NCI-H2107 (cell line): ENCODE results near the gene TFAP2C.

Experiments
- DNase-seq: peaks from one replicate; lab custom pipeline; 2025; lab: John Stamatoyannopoulos, UW

Gene TFAP2C

DNA sequence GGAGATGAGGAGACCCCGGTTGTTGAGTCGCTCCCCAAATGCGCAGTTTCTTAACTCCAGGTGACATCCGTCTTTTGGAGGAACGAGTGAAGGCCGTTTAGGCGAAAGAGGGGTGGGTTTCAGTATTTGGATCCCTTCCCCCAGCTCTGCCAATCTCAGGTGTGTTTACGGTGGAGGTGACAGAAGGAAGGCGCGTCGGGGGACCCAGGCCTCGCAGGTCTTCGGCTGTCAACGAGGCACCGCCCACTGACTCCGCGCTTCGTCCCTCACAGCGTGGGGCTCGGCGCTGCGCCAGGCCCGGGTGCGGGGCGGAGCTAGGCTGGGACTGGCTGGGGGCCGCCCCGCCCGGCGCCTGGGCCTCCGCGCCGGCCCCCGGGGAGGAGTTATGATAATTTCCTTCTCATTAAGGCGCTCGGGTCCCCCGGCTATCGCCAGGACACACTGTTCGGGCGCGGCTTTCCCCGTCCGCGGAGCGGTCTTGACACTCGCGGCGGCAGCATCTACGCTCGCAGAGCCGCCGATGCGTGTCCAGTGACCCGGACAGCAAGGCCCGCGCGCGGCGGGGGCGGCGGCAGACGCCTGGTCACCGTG lies at the start of gene TFAP2C:
Gene TFAP2C (plus strand): TSS at position 434 of the 591 bp plus-strand sequence. CDS start 239 bp downstream, outside the sequence.
- DNase-seq = no peak

- no peak for DNase-seq
Measured at GRCh38 chr20:56580226-56580625, 48.9 kb upstream of the TFAP2C start.

DNA sequence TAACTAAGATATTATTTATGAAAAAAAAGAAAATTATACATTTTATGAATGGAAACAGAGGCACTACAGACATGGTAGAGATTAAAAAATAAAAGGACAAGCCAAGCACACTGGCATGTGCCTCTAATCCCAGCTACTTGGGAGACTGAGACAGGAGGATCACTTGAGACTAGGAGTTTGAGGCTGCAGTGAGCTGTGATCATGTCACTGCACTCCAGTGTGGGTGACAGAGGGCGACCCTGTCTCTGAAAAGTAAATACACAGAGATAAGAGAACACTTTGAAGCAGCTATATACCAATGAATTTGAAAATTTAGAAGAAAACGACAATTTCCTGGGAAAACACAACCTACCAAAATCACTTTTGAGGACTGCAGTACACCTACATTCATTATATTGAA lies 47.4 kb upstream of the TFAP2C start:
- DNase-seq = no peak

DNA sequence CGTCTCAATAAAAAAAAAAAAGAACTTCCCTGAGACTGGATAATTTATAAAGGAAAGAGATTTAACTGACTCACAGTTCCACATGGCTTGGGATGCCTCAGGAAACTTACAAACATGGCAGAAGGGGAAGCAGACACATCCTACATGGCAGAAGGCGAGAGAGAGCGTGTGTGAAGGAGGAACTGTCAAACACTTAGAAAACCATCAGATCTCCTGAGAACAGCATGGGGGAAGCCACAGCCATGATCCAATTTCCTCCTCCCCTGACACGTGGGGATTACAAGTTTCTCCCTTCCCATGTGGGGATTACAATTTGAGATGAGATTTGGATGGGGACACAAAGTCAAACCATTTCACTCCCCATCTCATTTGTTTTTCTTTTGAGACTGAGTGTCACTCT lies 46.6 kb upstream of the TFAP2C start:
- no peak for DNase-seq

DNA sequence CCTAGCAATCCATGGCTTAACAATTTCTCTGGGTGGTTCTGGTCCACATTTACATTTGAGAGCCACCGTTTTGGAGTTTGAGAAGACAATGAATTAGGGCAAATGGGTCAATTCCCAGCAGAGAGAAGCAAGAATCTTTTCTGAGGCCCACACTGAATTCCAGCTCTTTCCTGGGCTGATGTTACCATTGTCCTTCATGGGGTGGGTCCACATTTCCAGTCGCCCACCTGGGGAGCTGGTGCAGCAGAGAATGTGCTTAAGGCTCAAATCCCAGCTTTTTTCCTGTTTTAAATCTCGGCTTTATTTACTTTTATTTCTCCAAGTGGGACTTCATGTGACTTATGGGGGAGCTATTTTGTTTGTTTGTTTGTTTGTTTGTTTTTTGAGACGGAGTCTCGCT lies 44.2 kb upstream of the TFAP2C start:
- no peak for DNase-seq

- no peak for DNase-seq
Measured at GRCh38 chr20:56587307-56588041, 41.6 kb upstream of the TFAP2C start.

DNA sequence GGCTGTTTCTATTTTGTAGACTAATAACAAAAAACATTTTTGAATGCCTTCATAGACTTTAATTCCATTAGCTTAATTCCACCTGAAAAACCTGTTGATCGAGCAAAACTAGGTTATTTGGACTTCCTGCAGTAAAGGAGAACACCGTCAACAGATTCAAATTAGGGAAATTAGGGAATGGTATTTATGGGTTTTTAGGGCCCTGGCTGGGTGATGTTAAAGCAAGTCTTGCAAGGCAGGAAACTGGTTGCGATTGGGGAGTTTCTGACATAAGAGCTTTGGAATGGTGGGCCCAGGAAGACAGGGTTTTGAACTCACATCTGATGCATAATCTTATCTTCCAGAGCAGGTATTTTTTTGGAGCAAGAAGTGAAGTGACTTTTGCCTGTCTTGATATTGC lies 40.1 kb upstream of the TFAP2C start:
- no peak for DNase-seq

GRCh38 chr20:56589633-56590032 lies 39.5 kb upstream of the TFAP2C start:
- no peak for DNase-seq

- DNase-seq = no peak
Measured at GRCh38 chr20:56590888-56591287, 38.2 kb upstream of the TFAP2C start.

- no peak for DNase-seq
Measured at GRCh38 chr20:56592211-56592610, 36.9 kb upstream of the TFAP2C start.

GRCh38 chr20:56592817-56593216 lies 36.3 kb upstream of the TFAP2C start:
- no peak for DNase-seq

GRCh38 chr20:56595746-56596475 lies 33.2 kb upstream of the TFAP2C start:
- DNase-seq = no peak

GRCh38 chr20:56601166-56601565 lies 27.9 kb upstream of the TFAP2C start:
- DNase-seq = no peak

- no peak for DNase-seq
Measured at GRCh38 chr20:56604673-56605072, 24.4 kb upstream of the TFAP2C start.

DNA sequence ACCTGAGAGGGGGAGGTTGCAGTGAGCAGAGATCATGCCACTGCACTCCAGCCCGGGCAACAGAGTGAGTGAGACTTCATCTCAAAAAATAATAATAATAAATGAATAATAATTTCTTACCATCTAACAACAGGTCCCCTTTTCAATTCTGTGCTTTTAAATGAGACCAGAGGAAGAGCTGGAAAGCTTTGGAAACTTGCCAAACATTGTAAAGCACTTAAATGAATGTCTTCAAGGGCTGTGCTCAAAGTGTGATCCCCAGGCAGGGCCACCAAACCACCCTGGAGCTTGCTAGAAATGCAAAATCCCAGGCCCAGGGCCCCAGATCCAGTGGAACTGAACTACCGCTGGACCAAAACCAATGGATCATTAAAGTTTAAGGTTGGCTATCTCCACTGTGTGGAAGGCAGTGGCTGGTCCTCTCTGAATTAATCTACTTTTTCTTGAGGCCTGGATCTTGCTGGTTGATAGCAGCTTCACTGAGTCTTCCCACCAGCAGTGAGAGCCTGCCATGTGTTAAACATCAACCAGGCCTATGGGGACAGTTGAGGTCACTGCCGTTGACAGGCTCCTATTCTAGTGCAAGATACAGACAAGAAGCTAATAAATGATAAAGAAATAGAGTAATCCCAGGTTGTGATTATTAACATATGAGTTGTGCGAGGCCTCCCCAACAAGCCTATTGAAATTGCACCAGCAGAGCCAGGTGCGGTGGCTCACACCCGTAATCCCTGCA lies 23.7 kb upstream of the TFAP2C start:
- no peak for DNase-seq

- no peak for DNase-seq
Measured at GRCh38 chr20:56606174-56606945, 22.7 kb upstream of the TFAP2C start.

DNA sequence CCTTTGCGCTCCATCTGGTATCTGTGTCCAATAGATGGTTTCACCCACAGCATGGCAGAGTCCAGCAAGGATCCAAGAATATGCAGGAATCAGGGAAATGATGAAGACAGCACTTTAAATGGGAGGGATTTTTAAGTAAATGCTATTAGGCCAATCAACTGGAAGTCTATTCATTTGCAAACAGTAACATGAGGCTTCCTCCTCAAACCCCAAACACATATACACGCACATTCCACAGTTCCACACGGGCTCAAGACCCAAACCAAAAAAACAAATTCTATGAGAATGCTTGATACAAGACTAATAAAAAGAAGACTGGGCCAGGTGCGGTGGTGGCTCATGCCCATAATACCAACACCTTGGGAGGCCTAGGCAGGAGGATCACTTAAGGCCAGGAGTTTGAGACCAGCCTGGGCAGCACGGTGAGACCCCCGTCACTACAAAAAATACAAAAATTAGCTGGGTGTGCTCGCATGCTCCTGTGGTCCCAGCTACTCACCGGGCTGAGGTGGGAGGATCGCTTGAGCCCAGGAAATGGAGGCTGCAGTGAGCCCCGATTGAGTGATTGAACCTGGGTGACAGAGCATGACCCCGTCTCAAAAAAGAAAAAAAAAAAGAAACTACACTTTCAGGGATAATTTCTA lies 21.9 kb upstream of the TFAP2C start:
- no peak for DNase-seq

DNA sequence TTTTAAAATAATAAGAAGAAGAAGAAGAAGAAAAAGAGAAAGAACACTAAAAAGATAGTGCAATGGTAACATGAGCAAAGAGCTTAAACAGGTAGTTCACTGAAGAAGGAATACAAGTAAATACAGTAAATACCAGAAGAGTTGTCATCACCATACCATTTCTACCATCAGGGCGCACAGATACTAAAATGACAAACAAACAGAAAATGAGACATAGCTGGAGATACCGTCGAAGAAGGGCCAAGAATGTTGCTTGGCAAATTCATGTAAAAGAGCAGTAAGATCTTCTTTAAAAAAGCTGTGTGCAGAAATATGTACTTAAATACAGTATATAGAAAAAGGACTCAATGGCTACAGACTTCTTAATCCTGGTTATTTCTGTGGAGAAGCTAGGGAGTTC lies 20.7 kb upstream of the TFAP2C start:
- no peak for DNase-seq

DNA sequence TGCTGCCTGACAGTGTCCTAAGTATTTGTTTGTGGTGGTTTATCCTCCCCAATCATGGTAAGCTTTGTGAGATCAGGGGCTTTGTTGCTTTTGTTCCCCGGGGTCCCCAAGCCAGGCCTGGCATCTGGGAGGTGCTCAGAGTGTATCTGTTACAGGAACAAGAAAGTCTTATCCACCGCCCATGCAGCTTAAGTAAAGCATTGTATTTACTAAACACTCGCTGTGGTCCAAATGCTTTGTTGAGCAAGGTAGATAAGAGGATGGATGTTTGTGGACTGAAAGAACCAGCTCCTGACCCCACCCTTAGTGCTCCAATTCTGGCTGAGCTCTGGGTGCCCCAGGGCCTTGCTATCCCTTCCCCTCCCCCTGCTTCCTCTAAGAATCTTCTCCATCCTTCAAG lies 19.8 kb upstream of the TFAP2C start:
- no peak for DNase-seq

- DNase-seq = no peak
Measured at GRCh38 chr20:56610098-56610497, 19.0 kb upstream of the TFAP2C start.

DNA sequence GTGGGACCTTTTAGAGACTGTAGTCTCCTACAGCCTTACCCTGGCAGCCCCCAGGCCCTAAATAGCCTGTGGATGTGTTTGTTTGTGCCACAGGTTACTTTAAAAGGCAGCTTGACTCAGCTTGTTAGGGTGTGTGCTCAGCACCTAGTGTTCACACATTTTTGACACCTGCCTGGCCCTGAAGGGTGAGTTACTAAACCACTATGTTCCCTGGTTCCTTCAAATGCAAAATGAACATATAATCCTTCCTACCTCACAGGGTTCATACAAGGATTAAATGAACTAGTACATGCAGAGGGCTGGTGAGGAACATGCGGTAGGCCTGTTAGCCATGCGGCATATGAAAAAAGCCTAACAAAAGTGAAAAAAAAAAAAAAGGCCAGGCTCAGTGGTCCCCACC lies 14.9 kb upstream of the TFAP2C start:
- DNase-seq = no peak
